GM19452 (cell line): ENCODE measurements around the gene ZMIZ1.

Experiments used
- ATAC-seq: cut with Tn5 transposase; IDR thresholded peaks from one replicate; pipeline ENCODE4 v1.9.1; 2021; ENCODE audit not compliant: unreplicated experiment

The ZMIZ1 gene

DNA sequence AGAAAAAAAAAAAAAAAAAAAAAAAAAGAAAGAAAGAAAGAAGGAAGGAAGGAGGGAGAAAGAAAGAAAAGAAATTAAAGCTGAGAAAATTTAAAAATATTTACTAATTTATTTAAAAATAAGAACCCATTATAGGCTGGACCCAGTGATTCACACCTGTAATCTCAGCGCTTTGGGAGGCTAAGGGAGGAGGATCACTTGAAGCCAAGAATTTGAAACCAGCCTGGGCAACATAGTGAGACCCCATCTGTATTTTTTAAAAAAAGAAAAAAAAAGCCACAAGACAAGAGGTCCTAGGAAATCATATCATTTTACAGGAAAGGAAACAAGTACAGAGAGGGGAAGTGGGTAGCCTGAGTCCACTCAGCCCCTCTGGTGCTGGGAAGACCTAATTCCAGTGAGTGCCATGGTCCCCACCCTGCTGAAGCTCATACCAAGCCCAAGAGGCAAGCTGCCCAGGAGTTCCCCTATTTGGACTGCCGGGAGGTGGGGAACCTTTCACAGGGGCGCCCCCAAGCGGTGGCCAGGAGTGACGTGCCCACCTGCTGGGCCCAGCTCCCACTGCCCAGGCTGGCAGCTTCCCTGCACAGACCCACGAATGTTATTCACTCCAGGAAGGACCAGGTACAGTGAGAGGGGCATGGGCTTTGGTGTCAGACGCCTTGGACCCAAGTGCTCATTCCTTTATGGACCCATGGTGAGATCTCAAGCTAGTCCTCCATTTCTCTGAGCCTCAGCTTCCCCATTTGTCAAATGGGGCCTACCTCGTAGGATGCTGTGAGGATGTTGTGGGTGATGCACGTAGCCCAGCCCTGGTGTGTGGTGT is 133.6 kb downstream of the ZMIZ1 start:
- ATAC-seq, result no peak

DNA sequence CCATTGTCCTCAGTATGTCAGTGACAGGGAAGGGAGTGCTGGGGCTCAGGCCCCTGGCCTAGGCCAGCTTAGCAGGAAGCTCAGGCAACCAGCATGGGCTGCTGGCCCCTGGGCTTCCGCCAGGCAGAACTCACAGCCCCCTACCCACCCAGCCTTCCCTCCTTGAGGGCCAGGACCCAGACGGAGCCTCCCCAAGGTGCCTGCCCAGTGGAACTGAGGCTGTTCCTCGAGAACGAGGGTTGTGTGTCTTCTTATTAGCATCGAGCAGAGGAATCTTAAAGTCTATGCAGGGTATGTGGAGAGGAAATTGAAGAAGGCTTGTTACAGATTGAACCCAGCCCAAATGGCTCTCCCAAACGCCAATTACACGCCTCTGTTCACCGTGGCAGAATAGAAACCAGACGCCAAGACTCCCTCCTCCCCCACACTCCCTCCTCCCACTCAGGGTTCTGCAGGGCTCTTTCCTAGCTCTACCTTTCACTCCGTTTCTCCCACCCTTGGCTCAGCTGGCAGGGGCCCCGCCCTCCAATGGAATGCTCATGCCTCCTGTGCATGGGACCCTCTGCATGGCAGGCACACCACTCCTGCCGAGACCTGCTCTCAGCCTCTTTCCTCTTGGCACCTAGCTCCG is 134.4 kb downstream of the ZMIZ1 start:
- no peak for ATAC-seq

GRCh38 chr10:79203833-79204232 is 135.1 kb downstream of the ZMIZ1 start:
- no peak for ATAC-seq

GRCh38 chr10:79206300-79207095 is 137.7 kb downstream of the ZMIZ1 start:
- ATAC-seq, result no peak

GRCh38 chr10:79207096-79207357 is 138.3 kb downstream of the ZMIZ1 start:
- ATAC-seq, result no peak

GRCh38 chr10:79207726-79208125 is 139.0 kb downstream of the ZMIZ1 start:
- ATAC-seq, result no peak

GRCh38 chr10:79208251-79208983 is 139.7 kb downstream of the ZMIZ1 start:
- no peak for ATAC-seq

- no peak for ATAC-seq
These were observed 140.6 kb downstream of the ZMIZ1 start for GRCh38 chr10:79209340-79209739.

DNA sequence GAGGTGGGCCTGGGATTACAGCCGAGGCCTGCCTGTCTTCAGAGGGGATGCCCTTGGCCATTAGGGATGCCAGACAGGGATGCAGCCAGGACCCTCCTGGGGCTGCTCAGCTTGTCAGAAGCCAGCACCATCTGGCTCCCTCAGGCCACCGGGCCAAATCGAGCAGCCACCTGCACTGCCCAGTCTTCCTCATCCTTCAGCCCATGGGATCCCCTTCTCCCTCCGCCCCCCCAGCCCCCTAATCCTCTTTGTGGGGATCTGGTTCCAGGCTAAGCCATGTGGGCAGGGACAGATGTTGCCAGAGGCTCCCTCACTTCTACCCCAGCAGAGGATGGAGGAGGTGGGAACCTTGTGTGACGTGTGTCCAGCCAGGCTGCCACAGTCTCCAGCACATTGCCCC is 141.1 kb downstream of the ZMIZ1 start:
- no peak for ATAC-seq

- ATAC-seq, result no peak
These were observed 141.9 kb downstream of the ZMIZ1 start for GRCh38 chr10:79210672-79211071.

- no peak for ATAC-seq
These were observed 142.8 kb downstream of the ZMIZ1 start for GRCh38 chr10:79211616-79212015.

DNA sequence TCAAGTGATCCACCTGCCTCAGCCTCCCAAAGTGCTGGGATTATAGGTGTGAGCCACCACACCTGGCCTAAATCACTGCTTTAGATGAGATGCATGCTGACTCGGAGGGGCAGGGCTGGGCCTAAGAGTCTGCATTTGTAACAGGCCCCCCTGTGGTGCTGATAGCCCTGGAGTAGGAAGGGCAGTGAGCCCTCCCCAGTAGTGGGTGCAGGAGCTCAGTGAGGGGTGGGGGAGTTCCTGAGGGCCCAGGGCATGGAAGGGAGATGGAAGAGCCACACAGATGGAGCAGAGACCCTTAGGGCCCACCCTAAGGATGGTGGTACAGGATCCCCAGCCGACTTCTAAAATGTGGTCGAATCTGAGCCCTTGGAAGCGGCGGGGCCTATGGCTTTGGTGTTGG is 146.8 kb downstream of the ZMIZ1 start:
- ATAC-seq, result no peak

GRCh38 chr10:79219322-79219957 is 150.7 kb downstream of the ZMIZ1 start:
- no peak for ATAC-seq

DNA sequence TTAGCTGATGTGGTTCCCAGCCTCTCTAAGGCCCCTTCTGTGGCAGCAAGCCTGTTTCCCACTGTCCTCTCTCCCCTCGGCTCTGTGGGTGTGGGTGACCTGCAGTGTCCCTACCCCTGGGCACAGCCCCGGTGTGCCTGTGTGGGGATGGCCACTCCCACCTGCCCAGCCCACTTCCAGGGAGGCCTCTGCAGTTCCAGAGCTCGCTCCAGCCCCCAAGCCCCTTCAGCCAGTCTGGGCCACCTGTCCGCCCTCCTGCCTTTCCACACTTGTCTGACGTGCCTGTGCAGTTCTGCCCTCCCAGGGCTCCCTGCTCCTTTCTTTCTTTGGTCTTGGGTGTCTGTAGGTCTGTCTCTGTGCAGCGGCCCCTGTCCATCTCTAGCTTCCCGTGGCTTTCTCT is 151.5 kb downstream of the ZMIZ1 start:
- ATAC-seq, result no peak

GRCh38 chr10:79221110-79222051 is 152.6 kb downstream of the ZMIZ1 start:
- ATAC-seq, result no peak

DNA sequence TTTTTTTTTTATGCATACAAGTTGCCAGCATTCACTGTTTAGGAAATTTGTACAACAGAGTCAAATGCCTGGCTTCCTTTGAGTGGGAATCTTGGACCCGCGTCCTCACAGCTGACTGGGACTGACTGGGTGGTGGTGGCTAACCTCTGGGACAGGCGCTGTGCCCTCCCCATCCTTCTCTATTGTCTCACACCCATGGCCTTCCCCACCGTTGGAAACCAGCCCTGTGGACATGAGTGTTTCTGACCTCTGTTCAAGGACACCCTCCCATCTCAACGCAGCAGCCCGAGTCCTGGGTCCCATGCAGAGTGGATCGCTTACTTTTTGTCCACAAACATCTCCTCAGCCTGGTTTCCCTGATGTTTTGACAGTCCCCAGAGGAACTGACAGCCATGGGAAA is 153.4 kb downstream of the ZMIZ1 start:
- ATAC-seq, result no peak

- ATAC-seq, result no peak
These were observed 154.6 kb downstream of the ZMIZ1 start for GRCh38 chr10:79223091-79224048.

DNA sequence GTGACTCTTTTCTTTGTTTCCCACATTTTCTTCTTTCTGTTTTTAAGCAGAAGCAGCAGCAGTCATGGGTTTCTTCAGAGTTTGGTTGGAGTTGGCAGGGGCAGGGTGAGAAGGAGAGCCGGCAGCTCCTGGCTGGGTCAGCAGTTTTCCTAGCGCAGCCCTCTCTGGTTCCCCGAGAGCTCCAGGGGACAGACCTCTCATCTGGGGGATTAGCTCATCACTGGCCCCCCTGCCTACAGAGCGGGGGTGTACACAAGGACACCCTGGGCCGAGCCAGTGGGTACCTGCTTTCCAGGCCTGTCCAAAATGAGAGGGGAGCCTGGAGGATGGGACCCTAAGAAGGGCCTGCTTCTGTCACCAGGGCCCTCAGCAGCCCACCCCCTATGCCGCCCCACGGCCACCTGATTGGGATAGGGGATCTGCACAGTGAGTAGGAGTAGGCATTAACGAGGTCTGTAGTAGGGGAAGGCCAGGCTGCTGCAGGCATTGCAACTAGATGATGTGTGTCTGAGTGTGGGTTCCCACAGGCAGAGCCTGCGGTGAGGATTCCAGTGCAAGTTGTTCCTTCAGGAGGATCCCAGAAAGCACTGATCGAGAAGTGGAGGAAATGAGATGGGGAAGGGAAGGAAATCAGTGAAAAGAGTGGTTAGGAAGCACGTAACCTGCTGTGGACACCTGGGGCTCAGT is 155.6 kb downstream of the ZMIZ1 start:
- no peak for ATAC-seq
